Progenitor cell of endocrine pancreas (in vitro differentiated cells): ENCODE data around the gene RPS26. TPM values are rescaled to one million over a fixed set of nuclear protein-coding genes. Genes with fewer than 3 reads are reported as not detected.

Experiments used
- DNase-seq: peaks from one replicate; pipeline ENCODE4 v3.0.0; 2021; ENCODE audit warnings: low spot score; ENCODE audit not compliant: unreplicated experiment
- H3K27ac Mint-ChIP-seq: 2 replicates; pipeline ENCODE4 v1.8.0; 2021; ENCODE audit warnings: mild to moderate bottlenecking, moderate library complexity, mixed read lengths
- H3K27me3 Mint-ChIP-seq: 2 replicates; pipeline ENCODE4 v1.8.0; 2021; ENCODE audit warnings: mixed read lengths
- H3K36me3 Mint-ChIP-seq: 2 replicates; pipeline ENCODE4 v1.8.0; 2022; ENCODE audit warnings: mixed read lengths; ENCODE audit not compliant: insufficient read depth
- H3K4me1 Mint-ChIP-seq: 2 replicates; pipeline ENCODE4 v1.8.0; 2021; ENCODE audit warnings: low read depth, mixed read lengths
- H3K4me3 Mint-ChIP-seq: 2 replicates; pipeline ENCODE4 v1.8.0; 2021; ENCODE audit warnings: low read depth, mild to moderate bottlenecking, moderate library complexity, mixed read lengths
- H3K9me3 Mint-ChIP-seq: 2 replicates; pipeline ENCODE4 v1.8.0; 2021; ENCODE audit warnings: low read depth, mixed read lengths
- total RNA-seq: library from RNA; stranded (reverse); gene quantifications from 2 replicates; pipeline ENCODE4 v1.2.1, GENCODE V29; 2021
- TF ChIP-seq, protein P1 (sequence below): fragments of 200-600 bp; sonication (generic); IDR thresholded peaks from one replicate; pipeline ENCODE4 v1.5.0; 2021; ENCODE audit warnings: antibody characterized with exemption, mild to moderate bottlenecking; ENCODE audit not compliant: unreplicated experiment

The RPS26 gene
- total RNA-seq, 1 donor from 2014 or later = 39.3 TPM

DNA sequence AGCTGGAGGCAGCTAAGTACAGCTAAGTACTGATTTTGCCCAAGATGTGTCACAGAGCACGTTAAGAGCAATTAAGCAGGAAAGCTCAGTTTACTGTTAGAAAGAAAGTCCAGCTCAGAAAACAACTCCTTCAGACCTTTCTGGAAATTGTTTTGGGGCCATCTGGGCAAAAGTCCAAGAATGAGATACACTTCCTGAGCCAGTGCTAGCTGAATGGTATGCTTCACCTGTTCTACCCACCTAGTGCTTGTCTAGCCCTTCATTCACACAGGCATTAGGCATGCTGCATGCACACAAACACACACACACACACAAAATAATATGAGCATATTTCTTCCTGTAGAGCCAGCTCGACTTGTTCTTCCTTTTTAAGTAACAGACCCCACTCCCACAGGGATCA, 27.5 kb upstream of the RPS26 start:
- TF ChIP-seq, protein P1, sequence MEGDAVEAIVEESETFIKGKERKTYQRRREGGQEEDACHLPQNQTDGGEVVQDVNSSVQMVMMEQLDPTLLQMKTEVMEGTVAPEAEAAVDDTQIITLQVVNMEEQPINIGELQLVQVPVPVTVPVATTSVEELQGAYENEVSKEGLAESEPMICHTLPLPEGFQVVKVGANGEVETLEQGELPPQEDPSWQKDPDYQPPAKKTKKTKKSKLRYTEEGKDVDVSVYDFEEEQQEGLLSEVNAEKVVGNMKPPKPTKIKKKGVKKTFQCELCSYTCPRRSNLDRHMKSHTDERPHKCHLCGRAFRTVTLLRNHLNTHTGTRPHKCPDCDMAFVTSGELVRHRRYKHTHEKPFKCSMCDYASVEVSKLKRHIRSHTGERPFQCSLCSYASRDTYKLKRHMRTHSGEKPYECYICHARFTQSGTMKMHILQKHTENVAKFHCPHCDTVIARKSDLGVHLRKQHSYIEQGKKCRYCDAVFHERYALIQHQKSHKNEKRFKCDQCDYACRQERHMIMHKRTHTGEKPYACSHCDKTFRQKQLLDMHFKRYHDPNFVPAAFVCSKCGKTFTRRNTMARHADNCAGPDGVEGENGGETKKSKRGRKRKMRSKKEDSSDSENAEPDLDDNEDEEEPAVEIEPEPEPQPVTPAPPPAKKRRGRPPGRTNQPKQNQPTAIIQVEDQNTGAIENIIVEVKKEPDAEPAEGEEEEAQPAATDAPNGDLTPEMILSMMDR = no peak
- no peak for DNase-seq
- Mint-ChIP-seq H3K4me3 (no peak overlapping the region), H3K4me1 (peaks cover 6% of the 10 kb centered on the region), H3K36me3 (peaks cover 4% of the 10 kb centered on the region), H3K9me3 (no peaks in the 10 kb centered on the region), H3K27me3 (no peaks in the 10 kb centered on the region), H3K27ac (no peak overlapping the region)

DNA sequence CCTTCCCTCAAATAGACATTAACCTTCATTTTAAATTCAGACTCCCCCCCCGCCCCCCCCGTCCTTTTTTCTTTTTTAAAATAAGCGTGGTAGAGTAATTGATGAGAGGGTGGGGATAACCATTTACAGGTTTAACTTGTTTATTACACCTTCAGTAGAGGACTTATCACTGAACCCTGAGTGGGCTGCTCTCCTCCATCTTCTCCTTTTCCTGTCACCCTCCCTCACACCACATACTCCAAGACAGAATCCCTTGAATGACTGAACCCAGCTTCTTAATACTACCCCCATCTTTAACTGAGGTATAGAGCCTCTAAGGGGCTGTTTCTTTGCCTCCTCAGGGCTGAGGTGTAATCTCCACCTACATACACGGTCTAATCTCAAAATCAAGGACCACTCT, 24.5 kb upstream of the RPS26 start:
- Mint-ChIP-seq H3K9me3 (no peaks in the 10 kb centered on the region), H3K36me3 (peaks cover 4% of the 10 kb centered on the region), H3K4me3 (no peak overlapping the region), H3K27ac (no peak overlapping the region), H3K4me1 (peaks cover 25% of the 10 kb centered on the region), H3K27me3 (no peaks in the 10 kb centered on the region)
- TF ChIP-seq, protein P1 = no peak
- DNase-seq = no peak

DNA sequence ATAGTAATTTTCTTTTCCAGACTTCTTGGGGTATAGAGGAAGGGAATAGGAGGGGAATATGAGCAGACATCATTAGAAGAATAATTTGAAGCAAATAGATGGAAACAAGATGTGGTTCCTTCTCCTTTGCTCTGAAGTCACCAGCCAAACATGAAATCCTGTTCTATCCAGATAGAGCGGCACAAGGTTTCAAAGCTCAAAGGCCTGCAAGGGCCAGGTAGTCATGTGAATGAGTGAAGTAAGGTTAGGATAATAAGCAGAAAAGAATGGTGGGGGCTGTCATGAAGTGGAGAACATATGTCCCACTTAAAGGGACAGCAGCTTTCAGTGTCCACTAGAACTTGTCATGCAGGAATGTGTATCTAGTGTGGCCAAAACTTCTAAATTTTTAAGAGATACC, 23.4 kb upstream of the RPS26 start:
- H3K4me3 Mint-ChIP-seq = no peak overlapping the region
- TF ChIP-seq, protein P1 = no peak
- peaks cover 4% of the 10 kb centered on the region for H3K36me3 Mint-ChIP-seq
- no peaks in the 10 kb centered on the region for H3K27me3 Mint-ChIP-seq
- peaks cover 26% of the 10 kb centered on the region for H3K4me1 Mint-ChIP-seq
- no peaks in the 10 kb centered on the region for H3K9me3 Mint-ChIP-seq
- no peak for DNase-seq
- no peak overlapping the region for H3K27ac Mint-ChIP-seq

DNA sequence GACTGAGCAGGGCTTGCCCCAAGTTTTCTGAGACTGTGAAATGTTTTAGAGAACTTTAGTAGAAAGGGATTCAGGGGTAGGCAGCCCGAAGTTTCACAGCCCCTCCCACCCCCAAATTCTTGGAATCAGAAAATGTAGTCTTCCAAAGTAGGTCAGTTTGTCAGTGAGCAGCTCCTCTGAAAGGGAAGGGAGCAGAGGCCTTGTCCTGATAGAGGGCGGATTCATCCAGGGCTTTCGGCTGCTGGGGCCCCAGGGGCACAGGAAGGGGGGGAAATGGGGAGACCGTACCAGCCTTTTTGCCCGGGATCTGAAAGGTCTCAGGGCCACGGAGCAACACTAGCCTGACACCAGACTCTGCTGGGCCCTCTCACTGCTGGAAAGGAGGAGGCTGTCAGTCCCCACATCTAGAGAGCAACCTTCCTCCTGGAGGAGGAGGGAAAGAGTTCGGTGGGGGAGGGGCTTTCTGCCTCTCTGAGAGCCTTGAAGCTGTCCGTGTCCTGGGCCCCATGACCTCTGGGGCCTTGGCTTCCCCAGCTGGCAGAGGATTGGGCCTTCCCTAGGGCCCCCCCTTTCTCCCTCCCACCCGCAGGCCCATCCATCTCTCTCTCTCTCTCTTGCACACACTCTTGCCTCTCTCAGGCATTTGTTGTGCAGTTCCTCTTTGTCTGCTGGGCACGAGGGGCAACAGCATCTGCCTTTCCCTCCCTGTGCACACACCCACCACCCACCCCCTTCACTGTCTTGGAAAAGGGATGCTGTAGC, 21.1 kb upstream of the RPS26 start, which contains the start of gene IKZF4:
Gene IKZF4, plus strand, starts transcription at position 621 of the 762 bp plus-strand sequence. CDS start 451 bp downstream, outside the sequence.
- Mint-ChIP-seq H3K27me3 (no peaks in the 10 kb centered on the region), H3K4me1 (peaks cover 24% of the 10 kb centered on the region), H3K4me3 (peak within 1 kb of the TSS; percentile 85)

DNA sequence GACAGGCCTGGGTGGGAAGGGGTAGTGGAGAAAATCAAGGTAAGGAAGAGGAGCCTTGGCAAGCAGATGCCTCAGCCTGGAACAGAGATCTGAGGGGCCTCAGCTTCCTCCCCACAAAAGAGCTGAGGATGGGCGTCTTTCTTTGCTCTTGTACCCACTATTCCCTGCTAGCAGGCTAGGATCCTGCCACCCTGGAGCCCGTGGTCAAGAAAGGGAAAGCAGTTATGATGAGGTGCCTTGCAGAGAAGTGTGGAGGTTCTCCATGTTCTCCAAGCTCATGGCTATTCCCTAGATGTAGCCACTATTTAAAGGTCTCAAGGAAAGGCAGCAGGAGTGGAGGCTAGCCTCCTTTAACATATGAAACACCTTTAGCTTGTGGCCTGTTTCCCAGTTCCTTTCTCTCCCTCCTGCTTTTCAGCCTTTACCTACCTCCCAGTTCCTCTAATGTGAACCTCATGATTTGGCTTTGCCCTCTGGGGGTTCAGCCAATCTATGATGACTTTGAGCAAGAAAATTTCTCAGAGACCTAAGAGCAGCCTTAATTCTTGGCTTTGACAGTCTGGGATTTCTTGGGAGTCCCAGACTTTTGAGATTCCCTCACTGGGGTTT, 19.7 kb upstream of the RPS26 start:
- H3K4me3 Mint-ChIP-seq = peak overlapping the region; percentile 85
- no peaks in the 10 kb centered on the region for H3K9me3 Mint-ChIP-seq
- no peak for DNase-seq
- H3K36me3 Mint-ChIP-seq = peaks cover 8% of the 10 kb centered on the region
- peak overlapping the region; percentile 99 for H3K27ac Mint-ChIP-seq
- H3K27me3 Mint-ChIP-seq = no peaks in the 10 kb centered on the region
- peaks cover 24% of the 10 kb centered on the region for H3K4me1 Mint-ChIP-seq
- TF ChIP-seq, protein P1 = no peak

More for the DNA sequence above, 21.1 kb upstream of the RPS26 start, which contains the start of gene IKZF4:
- H3K36me3 Mint-ChIP-seq = peaks cover 7% of the 10 kb centered on the region
- TF ChIP-seq, protein P1 = no peak
- DNase-seq = peak; percentile 42
- H3K27ac Mint-ChIP-seq = peak within 1 kb of the TSS; percentile 99
- H3K9me3 Mint-ChIP-seq = no peaks in the 10 kb centered on the region
